Measurements from ENCODE around the gene SH2B3. TPM values are rescaled to one million over a fixed set of nuclear protein-coding genes. Genes with fewer than 3 reads are reported as not detected.

SH2B3 gene
- total and polyA plus RNA-seq, 2 experiments from 2014 or later = 5.5 to 11.6 TPM

DNA sequence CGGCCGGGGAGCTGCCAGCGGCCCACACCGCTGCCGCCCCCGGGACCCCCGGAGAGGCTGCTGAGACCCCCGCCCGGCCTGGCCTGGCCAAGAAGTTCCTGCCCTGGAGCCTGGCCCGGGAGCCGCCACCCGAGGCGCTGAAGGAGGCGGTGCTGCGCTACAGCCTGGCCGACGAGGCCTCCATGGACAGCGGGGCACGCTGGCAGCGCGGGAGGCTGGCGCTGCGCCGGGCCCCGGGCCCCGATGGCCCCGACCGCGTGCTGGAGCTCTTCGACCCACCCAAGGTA lies 12.8 kb downstream of the SH2B3 start:
- Histone ChIP-seq H3K36me3 (no peaks in the 10 kb centered on the region), H3K9me3 (ENCODE audit: low read depth) (no peaks in the 10 kb centered on the region), H3K27me3 (no peaks in the 10 kb centered on the region), H3K4me3 (no peak overlapping the region), H3K4me1 (ENCODE audit: low read depth) (peaks cover 8% of the 10 kb centered on the region), H3K27ac (no peak overlapping the region)
- TF ChIP-seq, protein P1, sequence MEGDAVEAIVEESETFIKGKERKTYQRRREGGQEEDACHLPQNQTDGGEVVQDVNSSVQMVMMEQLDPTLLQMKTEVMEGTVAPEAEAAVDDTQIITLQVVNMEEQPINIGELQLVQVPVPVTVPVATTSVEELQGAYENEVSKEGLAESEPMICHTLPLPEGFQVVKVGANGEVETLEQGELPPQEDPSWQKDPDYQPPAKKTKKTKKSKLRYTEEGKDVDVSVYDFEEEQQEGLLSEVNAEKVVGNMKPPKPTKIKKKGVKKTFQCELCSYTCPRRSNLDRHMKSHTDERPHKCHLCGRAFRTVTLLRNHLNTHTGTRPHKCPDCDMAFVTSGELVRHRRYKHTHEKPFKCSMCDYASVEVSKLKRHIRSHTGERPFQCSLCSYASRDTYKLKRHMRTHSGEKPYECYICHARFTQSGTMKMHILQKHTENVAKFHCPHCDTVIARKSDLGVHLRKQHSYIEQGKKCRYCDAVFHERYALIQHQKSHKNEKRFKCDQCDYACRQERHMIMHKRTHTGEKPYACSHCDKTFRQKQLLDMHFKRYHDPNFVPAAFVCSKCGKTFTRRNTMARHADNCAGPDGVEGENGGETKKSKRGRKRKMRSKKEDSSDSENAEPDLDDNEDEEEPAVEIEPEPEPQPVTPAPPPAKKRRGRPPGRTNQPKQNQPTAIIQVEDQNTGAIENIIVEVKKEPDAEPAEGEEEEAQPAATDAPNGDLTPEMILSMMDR (IDR thresholded peaks at IDR 0.05; ENCODE audit: low read depth, low read length) = no peak
- DNase-seq (ENCODE audit: low read depth in 1 of 2, low spot score in 1 of 2) = no peak

DNA sequence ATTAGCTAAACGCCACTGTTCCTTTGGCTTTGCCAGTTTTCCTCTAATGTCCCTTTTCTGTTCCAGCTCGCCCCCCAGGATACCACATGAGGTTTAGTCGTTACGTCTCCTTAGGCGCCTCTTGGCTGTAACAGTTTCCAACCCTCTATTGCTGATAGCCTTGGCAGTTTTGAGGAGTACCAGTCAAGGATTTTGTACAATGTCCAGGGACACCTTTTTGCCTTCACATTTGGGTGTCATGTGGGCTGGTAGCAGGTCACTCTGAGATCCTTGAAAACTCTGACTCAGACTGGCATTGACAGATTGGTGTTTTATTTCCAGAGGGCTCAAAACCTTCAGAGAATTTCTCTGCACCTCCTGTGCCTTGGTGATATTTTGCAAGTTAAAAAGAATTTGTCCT lies 14.1 kb downstream of the SH2B3 start:
- no peaks in the 10 kb centered on the region for H3K27me3 ChIP-seq
- peaks cover 5% of the 10 kb centered on the region for H3K4me1 ChIP-seq (ENCODE audit: low read depth)
- no peak overlapping the region for H3K4me3 ChIP-seq
- H3K27ac ChIP-seq = peak overlapping the region; percentile 44
- no peaks in the 10 kb centered on the region for H3K36me3 ChIP-seq
- DNase-seq (ENCODE audit: low read depth in 1 of 2, low spot score in 1 of 2) = no peak
- no peaks in the 10 kb centered on the region for H3K9me3 ChIP-seq (ENCODE audit: low read depth)
- TF ChIP-seq, protein P1 (IDR thresholded peaks at IDR 0.05; ENCODE audit: low read depth, low read length) = no peak

DNA sequence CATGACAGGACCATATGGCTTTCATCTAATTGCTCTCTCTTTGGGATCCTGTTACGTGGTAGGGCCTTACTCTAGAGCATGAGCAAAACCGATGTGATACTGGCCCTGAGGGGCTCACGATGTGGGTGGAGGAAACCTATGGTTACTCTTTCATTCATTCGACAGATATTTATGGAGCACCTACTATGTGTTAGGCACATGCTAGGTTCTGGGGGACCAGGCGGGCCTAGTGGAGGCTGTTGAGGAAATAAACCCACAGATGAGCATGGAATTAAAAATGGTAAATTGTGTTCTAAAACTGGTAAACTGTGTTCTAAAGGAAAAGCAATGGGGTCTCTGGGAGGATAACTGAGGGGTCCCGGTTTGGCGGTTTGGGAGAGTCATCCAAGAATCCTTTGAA lies 14.8 kb downstream of the SH2B3 start:
- Histone ChIP-seq H3K9me3 (ENCODE audit: low read depth) (no peaks in the 10 kb centered on the region), H3K4me1 (ENCODE audit: low read depth) (peaks cover 10% of the 10 kb centered on the region), H3K27ac (no peak overlapping the region), H3K27me3 (no peaks in the 10 kb centered on the region), H3K36me3 (no peaks in the 10 kb centered on the region), H3K4me3 (no peak overlapping the region)
- TF ChIP-seq, protein P1 (IDR thresholded peaks at IDR 0.05; ENCODE audit: low read depth, low read length) = no peak
- DNase-seq (ENCODE audit: low read depth in 1 of 2, low spot score in 1 of 2) = no peak

DNA sequence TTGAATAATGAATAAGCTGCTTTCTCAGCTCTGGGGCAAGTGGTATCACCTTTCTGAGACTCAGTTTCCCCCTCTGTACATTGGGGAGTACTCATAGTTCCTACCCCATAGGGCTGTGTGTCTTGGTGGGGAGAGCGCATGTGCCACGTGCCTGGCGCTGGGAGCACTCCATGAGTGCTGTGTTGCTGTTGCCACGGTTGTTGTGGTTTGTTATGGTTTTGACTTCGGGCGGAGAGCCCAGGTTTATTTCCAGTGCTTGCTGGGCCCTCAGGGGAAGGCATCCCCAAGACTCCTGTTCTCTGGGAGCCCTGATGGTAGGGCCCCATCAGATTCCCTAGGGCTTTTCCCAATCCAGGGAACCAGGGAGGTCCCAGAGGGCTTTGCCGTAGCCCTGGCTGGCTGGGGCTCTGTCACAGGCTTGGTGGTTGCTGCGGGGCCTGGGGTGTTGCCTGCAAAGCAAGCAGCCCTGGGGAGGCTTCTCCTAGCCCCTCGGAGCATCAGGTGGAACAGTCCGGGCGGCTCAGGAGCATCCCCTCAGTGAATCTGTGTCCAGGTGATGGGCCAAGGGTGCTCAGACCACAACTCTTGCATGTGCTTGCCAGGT lies 18.6 kb downstream of the SH2B3 start:
- DNase-seq (ENCODE audit: low read depth in 1 of 2, low spot score in 1 of 2) = no peak
- H3K27ac ChIP-seq = no peak overlapping the region
- H3K4me1 ChIP-seq (ENCODE audit: low read depth) = peaks cover 14% of the 10 kb centered on the region
- TF ChIP-seq, protein P1 (IDR thresholded peaks at IDR 0.05; ENCODE audit: low read depth, low read length) = no peak
- H3K4me3 ChIP-seq = no peak overlapping the region
- H3K9me3 ChIP-seq (ENCODE audit: low read depth) = no peaks in the 10 kb centered on the region
- H3K27me3 ChIP-seq = no peaks in the 10 kb centered on the region
- no peaks in the 10 kb centered on the region for H3K36me3 ChIP-seq

DNA sequence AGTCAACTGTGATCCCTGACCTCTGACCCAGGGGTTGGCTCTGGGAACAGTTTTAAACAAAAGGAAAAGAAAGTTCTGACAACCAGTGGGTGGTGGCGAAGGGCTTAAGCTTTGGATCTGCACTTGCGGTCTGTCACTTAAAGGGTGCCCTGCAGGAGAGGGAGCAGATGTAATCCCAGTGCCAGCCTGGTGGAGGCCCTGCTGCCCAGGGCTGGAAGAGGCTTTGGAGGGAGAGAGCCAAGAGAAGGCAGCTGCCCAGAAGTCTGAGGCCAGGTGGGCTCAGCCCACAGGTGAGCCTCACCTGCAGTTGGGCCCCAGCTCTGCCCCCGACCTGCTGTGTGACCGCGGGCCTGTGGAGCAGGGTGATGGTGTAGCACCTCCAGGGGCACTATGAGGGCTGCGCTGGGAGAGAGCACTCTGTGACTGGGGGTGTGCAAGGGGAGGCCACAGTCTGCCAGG lies 19.1 kb downstream of the SH2B3 start:
- no peak for DNase-seq (ENCODE audit: low read depth in 1 of 2, low spot score in 1 of 2)
- Histone ChIP-seq H3K27ac (peak overlapping the region; percentile 31), H3K4me1 (ENCODE audit: low read depth) (peaks cover 9% of the 10 kb centered on the region), H3K36me3 (no peaks in the 10 kb centered on the region), H3K27me3 (no peaks in the 10 kb centered on the region), H3K9me3 (ENCODE audit: low read depth) (no peaks in the 10 kb centered on the region), H3K4me3 (no peak overlapping the region)
- TF ChIP-seq, protein P1 (IDR thresholded peaks at IDR 0.05; ENCODE audit: low read depth, low read length) = peak; percentile 3
